ENCODE measurements around the gene RNF225.

Gene RNF225

DNA sequence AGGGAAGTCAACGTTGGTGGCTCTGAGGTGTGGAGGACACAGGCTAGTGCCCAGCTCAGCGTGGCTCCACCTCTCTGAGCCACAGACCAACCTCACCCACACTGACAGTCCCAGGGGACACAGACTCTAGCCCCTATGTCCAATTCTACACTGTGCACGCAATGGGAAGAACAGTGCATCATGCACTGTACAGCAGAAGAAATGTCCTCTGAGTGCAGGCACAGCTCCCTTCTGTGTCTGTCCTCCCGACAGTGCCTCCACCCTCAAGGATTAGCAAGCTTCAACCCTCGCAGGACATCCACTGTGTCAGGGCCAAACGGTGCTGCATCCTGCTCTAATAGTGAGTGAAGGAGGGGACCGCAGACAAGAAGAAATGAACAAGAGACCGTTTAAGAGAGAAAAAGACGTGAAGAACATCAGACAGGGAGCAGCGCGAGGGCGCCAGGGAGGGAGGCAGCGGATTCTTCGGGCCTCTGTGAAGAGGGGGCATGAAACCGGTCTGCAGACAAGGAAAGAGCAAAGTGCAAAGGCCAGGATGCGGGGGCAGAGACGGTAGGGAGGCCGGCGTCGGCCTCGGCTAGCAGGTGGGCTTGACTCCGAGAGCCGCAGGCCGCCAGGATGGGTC, 15.3 kb upstream of the RNF225 start:
- peak overlapping the region; percentile 67 for H3K27ac ChIP-seq (ENCODE audit: low read depth, low read length)
- H3K4me1 ChIP-seq (ENCODE audit: control insufficient read depth, low read length), result peaks cover 28% of the 10 kb centered on the region
- peaks cover 28% of the 10 kb centered on the region for H3K79me2 ChIP-seq (ENCODE audit: control insufficient read depth, low read length)
- H3K36me3 ChIP-seq (ENCODE audit: control insufficient read depth, low read length), result no peaks in the 10 kb centered on the region
- TF ChIP-seq CTCF (IDR thresholded peaks at IDR 0.05; ENCODE audit: low read depth, low read length, poor library complexity, severe bottlenecking), result no peak
- no peak for TF ChIP-seq EZH2phosphoT487 (IDR thresholded peaks at IDR 0.05; ENCODE audit: borderline replicate concordance, low read length)
- H3K4me3 ChIP-seq (ENCODE audit: low read length), result peak overlapping the region; percentile 75
- no peaks in the 10 kb centered on the region for H4K20me1 ChIP-seq (ENCODE audit: control insufficient read depth, insufficient read depth, low read depth, low read length)
- no peaks in the 10 kb centered on the region for H3K27me3 ChIP-seq (ENCODE audit: control insufficient read depth, low read length)
- no peaks in the 10 kb centered on the region for H3F3A ChIP-seq (ENCODE audit: control insufficient read depth, insufficient read depth)
- no peaks in the 10 kb centered on the region for H3K9me2 ChIP-seq (replicated peaks; ENCODE audit: control insufficient read depth, low read length)
- no peaks in the 10 kb centered on the region for H3K9me3 ChIP-seq (ENCODE audit: control insufficient read depth, insufficient read depth, low read length)
- peak overlapping the region; percentile 82 for H3K4me2 ChIP-seq (ENCODE audit: low read length)

- peak within 1 kb of the TSS; percentile 75 for H3K4me3 ChIP-seq (ENCODE audit: low read length)
- H3K36me3 ChIP-seq (ENCODE audit: control insufficient read depth, low read length), result no peaks in the 10 kb centered on the region
- no peaks in the 10 kb centered on the region for H3K9me3 ChIP-seq (ENCODE audit: control insufficient read depth, insufficient read depth, low read length)
- H3K27ac ChIP-seq (ENCODE audit: low read depth, low read length), result peak within 1 kb of the TSS; percentile 67
- H3K79me2 ChIP-seq (ENCODE audit: control insufficient read depth, low read length), result peaks cover 35% of the 10 kb centered on the region
- no peaks in the 10 kb centered on the region for H4K20me1 ChIP-seq (ENCODE audit: control insufficient read depth, insufficient read depth, low read depth, low read length)
- no peaks in the 10 kb centered on the region for H3F3A ChIP-seq (ENCODE audit: control insufficient read depth, insufficient read depth)
- H3K4me2 ChIP-seq (ENCODE audit: low read length), result peak within 1 kb of the TSS; percentile 82
- H3K4me1 ChIP-seq (ENCODE audit: control insufficient read depth, low read length), result peaks cover 35% of the 10 kb centered on the region
- H3K9me2 ChIP-seq (replicated peaks; ENCODE audit: control insufficient read depth, low read length), result no peaks in the 10 kb centered on the region
- no peaks in the 10 kb centered on the region for H3K27me3 ChIP-seq (ENCODE audit: control insufficient read depth, low read length)
- TF ChIP-seq EZH2phosphoT487 (IDR thresholded peaks at IDR 0.05; ENCODE audit: borderline replicate concordance, low read length), result no peak
Measured at GRCh38 chr19:58380662-58381459, 14.6 kb upstream of the RNF225 start, which contains the start of gene ZNF837. ZNF837 (minus strand) TSS chr19:58381030; CDS start chr19:58369332, 11,698 bp downstream.

GRCh38 chr19:58381460-58382212, 13.8 kb upstream of the RNF225 start:
- no peaks in the 10 kb centered on the region for H3K9me2 ChIP-seq (replicated peaks; ENCODE audit: control insufficient read depth, low read length)
- peak overlapping the region; percentile 82 for H3K4me2 ChIP-seq (ENCODE audit: low read length)
- H3K36me3 ChIP-seq (ENCODE audit: control insufficient read depth, low read length), result no peaks in the 10 kb centered on the region
- TF ChIP-seq CTCF (IDR thresholded peaks at IDR 0.05; ENCODE audit: low read depth, low read length, poor library complexity, severe bottlenecking) (no peak), EZH2phosphoT487 (IDR thresholded peaks at IDR 0.05; ENCODE audit: borderline replicate concordance, low read length) (no peak)
- peak overlapping the region; percentile 75 for H3K4me3 ChIP-seq (ENCODE audit: low read length)
- H4K20me1 ChIP-seq (ENCODE audit: control insufficient read depth, insufficient read depth, low read depth, low read length), result no peaks in the 10 kb centered on the region
- no peaks in the 10 kb centered on the region for H3K9me3 ChIP-seq (ENCODE audit: control insufficient read depth, insufficient read depth, low read length)
- H3K4me1 ChIP-seq (ENCODE audit: control insufficient read depth, low read length), result peaks cover 41% of the 10 kb centered on the region
- no peaks in the 10 kb centered on the region for H3K27me3 ChIP-seq (ENCODE audit: control insufficient read depth, low read length)
- peaks cover 43% of the 10 kb centered on the region for H3K79me2 ChIP-seq (ENCODE audit: control insufficient read depth, low read length)
- peak overlapping the region; percentile 41 for H3K27ac ChIP-seq (ENCODE audit: low read depth, low read length)
- no peaks in the 10 kb centered on the region for H3F3A ChIP-seq (ENCODE audit: control insufficient read depth, insufficient read depth)
